AG04450 (cell line): Measurements from ENCODE around the gene NREP. TPM values are rescaled to one million over a fixed set of nuclear protein-coding genes. Genes with fewer than 3 reads are reported as not detected.
"Not testable (repeated sequence)": the region's sequence is repeated elsewhere in the genome, so short reads cannot be mapped to it uniquely, and the experiment has no call there.

Experiments
- CTCF ChIA-PET: fragments of 300-600, 350-600 bp; formaldehyde crosslinking; extraction: SDS; loops from one replicate; lab custom pipeline; 2022; ENCODE audit warnings: antibody characterized with exemption, inconsistent platforms; lab: Charles Lee
- POLR2A ChIA-PET: fragments of 350-600 bp; formaldehyde crosslinking; extraction: SDS; loops from one replicate; lab custom pipeline; 2021; ENCODE audit warnings: antibody characterized with exemption, inconsistent platforms; lab: Yijun Ruan, JAX
- DNase-seq: peaks from one replicate; pipeline ENCODE4 v3.0.0-alpha.2; 2011; ENCODE audit warnings: low read depth, low spot score
- H3K27ac ChIP-seq: one replicate; pipeline ENCODE4 v1.5.1; 2012; ENCODE audit warnings: low read depth, low read length, control low read depth
- H3K27me3 ChIP-seq: one replicate; pipeline ENCODE4 v1.6.0; 2012; ENCODE audit warnings: low read length; ENCODE audit not compliant: control insufficient read depth, insufficient read depth
- H3K4me3 ChIP-seq: 2 replicates; pipeline ENCODE4 v1.5.1; 2011; ENCODE audit warnings: mild to moderate bottlenecking, low read depth, low read length, control low read depth
- H3K9me3 ChIP-seq: 2 replicates; pipeline ENCODE4 v1.5.1; 2012; ENCODE audit warnings: low read length; ENCODE audit not compliant: control insufficient read depth, insufficient read depth
- polyA plus RNA-seq: library from polyadenylated mRNA; depleted of rRNA; stranded (reverse); fragments of >200 nt; gene quantifications from 2 replicates; pipeline ENCODE4 v1.2.3, GENCODE V29; 2011
- TF ChIP-seq, protein P1 (sequence below): IDR thresholded peaks from 2 replicates; pipeline ENCODE4 v1.5.1; 2011; ENCODE audit warnings: low read depth, low read length, control low read depth, inconsistent platforms

Gene NREP
- polyA plus RNA-seq, 1 experiment: 329 TPM

GRCh38 chr5:111720333-111720890, 36.6 kb downstream of the NREP start:
- no peak overlapping the region for H3K27ac ChIP-seq
- H3K4me3 ChIP-seq: no peak overlapping the region
- TF ChIP-seq, protein P1, sequence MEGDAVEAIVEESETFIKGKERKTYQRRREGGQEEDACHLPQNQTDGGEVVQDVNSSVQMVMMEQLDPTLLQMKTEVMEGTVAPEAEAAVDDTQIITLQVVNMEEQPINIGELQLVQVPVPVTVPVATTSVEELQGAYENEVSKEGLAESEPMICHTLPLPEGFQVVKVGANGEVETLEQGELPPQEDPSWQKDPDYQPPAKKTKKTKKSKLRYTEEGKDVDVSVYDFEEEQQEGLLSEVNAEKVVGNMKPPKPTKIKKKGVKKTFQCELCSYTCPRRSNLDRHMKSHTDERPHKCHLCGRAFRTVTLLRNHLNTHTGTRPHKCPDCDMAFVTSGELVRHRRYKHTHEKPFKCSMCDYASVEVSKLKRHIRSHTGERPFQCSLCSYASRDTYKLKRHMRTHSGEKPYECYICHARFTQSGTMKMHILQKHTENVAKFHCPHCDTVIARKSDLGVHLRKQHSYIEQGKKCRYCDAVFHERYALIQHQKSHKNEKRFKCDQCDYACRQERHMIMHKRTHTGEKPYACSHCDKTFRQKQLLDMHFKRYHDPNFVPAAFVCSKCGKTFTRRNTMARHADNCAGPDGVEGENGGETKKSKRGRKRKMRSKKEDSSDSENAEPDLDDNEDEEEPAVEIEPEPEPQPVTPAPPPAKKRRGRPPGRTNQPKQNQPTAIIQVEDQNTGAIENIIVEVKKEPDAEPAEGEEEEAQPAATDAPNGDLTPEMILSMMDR: no peak
- ChIA-PET POLR2A (no interaction called here), CTCF (interaction anchor here (1.2 to 1.4 kb wide), 2 partner anchors 37 to 170 kb away, joined by 3 to 4 read pairs; no protein-coding TSS in a partner anchor)
- DNase-seq: no peak
- H3K9me3 ChIP-seq: peaks cover 12% of the 10 kb centered on the region
- no peaks in the 10 kb centered on the region for H3K27me3 ChIP-seq

DNA sequence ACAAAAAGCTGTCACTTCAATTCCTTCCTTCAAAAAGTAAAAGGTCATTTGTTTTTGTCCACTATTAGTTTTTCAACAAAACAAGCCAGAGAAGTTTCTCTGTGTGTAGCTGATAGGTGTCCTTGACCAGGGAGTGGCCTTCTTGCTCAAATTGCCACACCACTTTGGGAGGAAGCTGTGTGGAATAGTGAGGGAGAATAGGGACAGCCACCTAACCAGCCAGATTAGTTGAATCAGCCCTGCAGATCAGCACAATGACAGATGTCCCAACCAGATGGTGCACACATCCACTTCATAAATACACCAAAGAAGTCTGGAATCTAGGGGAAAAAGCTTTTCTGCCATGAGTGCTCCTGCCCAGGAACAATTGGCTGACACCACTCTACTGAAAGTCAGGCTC, 37.2 kb downstream of the NREP start:
- Histone ChIP-seq H3K27me3 (no peaks in the 10 kb centered on the region), H3K9me3 (peaks cover 12% of the 10 kb centered on the region), H3K27ac (no peak overlapping the region), H3K4me3 (no peak overlapping the region)
- CTCF ChIA-PET: interaction anchor here (1.2 to 1.4 kb wide), 2 partner anchors 38 to 169 kb away, joined by 3 to 6 read pairs; no protein-coding TSS in a partner anchor
- TF ChIP-seq, protein P1: no peak
- POLR2A ChIA-PET: no interaction called here
- no peak for DNase-seq

GRCh38 chr5:111716789-111717188, 40.2 kb downstream of the NREP start:
- H3K9me3 ChIP-seq: peaks cover 12% of the 10 kb centered on the region
- POLR2A ChIA-PET, CTCF ChIA-PET: not testable (repeated sequence)

GRCh38 chr5:111707630-111708164, 49.3 kb downstream of the NREP start:
- no peaks in the 10 kb centered on the region for H3K9me3 ChIP-seq
- H3K4me3 ChIP-seq: no peak overlapping the region
- DNase-seq: no peak
- no peaks in the 10 kb centered on the region for H3K27me3 ChIP-seq
- no peak overlapping the region for H3K27ac ChIP-seq
- ChIA-PET POLR2A (no interaction called here), CTCF (no interaction called here)
- TF ChIP-seq, protein P1: no peak

More at GRCh38 chr5:111716789-111717188, 40.2 kb downstream of the NREP start:
- H3K27me3 ChIP-seq, H3K27ac ChIP-seq, H3K4me3 ChIP-seq, DNase-seq: not testable (repeated sequence)

DNA sequence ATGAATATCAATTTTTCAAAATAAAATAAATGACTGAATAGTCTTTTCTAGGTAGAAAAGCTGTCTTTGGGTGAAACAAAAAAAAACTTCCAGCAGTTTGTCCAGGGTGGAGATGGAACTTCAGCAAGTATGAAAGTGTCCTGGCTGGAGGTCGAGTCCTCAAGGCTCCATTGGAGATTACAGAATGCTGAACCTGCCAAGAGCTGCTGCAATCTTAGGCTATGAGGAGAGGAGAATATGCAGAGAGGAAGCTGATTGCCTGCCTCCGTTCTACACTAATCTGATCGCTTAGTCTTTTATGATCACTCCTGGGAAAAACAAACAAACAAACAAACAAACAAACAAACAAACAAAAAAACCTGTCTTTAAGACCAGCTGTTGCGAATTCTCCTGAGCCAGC, 50.6 kb downstream of the NREP start:
- no peak overlapping the region for H3K27ac ChIP-seq
- POLR2A ChIA-PET: no interaction called here
- H3K4me3 ChIP-seq: no peak overlapping the region
- no peak for DNase-seq
- CTCF ChIA-PET: interaction anchor here (0.9 to 1.7 kb wide), 5 partner anchors 8 to 175 kb away, joined by 3 to 7 read pairs (median 4); no protein-coding TSS in a partner anchor
- no peaks in the 10 kb centered on the region for H3K9me3 ChIP-seq
- TF ChIP-seq, protein P1: no peak
- H3K27me3 ChIP-seq: no peaks in the 10 kb centered on the region
